ENCODE data around the gene GNAI3.

GNAI3 gene

DNA sequence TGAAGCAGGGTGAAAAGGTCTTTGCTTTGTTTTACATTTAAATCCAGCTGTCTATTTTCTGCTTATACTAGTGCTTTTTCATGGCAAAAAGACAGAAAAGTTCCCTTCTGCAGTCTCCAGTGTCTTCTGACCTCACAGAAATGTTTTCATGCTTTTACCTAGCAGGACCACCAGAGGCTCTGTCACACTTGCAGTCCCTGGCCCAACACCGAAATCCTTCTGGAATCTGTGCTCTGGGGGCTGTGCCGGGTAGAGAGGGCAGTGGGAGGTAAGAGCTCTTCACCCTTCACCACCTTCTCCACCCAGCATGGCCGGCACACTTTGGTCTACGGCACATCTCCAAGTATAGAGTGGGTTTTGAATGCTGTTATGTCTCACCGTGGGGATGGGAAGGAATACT lies 50.2 kb downstream of the GNAI3 start:
- no peak for DNase-seq

DNA sequence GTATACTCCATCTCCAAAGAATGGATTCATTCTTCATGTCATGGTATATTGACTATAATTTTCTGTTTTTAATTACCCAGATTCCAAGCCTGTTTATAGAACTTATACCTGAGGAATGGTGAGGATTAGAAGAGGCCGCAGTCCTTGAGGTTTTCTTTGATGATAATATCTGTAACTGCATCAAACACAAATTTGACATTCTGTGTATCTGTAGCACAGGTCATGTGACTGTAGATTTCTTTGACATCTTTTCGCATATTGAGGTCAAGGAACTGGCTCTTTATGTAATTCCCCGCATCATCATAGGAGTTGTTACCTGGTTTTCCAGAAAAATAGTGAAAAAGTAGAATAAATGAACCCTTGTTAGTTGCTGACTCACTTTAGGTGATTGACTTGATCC lies 54.8 kb downstream of the GNAI3 start:
- no peak for DNase-seq

DNA sequence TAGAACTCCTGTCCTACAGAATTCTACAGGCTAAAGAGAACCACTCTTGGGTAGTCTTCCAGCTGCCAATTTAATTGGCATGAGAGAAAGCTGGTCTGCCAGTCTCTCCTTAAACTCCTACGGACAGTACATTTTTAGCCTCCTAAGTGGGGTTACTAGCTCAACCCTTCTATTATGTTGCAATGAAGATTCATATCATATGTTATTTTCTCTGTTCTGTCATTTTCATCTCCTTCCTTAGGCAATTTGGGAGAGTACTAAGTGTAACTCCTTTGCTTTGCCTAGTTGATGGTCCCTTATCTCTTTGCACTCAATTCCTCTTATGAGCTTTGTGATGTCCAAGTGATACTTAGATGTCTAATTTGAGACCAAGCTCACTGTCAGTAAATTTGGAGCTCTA lies 57.0 kb downstream of the GNAI3 start:
- DNase-seq: no peak

DNA sequence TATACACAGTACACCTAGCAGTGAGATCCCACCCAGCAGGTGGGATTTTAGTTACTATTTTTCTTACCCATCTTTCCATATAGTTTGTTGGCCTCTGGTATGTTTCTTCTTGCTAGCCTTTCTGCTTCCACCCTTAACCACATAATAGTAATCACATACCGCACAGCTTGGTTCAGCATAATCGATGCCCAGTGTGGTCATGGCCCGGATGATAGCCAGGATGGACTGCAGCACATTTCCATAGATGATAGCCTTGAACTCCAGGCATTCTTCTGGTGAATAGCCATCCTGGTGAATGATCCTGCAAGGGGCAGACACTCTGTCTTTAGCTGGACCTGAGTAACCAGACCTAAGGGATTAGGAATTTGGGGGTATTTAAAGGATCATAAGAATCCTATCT lies 61.5 kb downstream of the GNAI3 start:
- no peak for DNase-seq

DNA sequence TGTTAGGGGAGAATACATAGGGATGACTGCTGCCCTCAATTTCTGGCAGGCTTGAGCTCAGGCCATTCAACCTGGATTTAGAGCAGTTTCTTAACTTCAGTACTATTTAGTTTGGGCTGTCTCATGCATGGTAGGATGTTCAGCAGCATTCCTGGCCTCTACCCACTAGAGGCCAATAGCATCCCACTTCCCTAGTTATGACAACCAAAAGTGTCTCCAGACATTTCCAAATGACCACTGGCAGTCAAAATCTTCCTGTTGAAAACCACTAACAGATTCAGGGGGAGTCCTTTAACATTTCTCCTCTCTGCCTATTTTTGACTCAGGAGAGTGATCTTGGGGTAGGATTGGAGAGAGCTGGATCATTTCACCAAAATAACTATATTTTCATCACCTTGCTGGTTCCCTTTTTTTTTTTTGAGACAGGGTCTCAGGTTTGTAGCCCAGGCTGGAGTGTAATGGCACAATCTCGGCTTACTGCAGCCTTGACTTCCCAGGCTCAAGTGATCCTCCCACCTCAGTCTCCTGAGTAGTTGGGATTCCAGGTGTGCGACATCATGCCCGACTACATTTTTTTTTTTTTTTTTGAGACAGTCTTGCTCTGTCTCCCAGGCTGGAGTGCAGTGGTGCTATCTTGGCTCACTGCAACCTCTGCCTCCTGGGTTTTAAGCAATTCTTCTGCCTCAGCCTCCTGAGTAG lies 62.3 kb downstream of the GNAI3 start:
- DNase-seq: no peak

DNA sequence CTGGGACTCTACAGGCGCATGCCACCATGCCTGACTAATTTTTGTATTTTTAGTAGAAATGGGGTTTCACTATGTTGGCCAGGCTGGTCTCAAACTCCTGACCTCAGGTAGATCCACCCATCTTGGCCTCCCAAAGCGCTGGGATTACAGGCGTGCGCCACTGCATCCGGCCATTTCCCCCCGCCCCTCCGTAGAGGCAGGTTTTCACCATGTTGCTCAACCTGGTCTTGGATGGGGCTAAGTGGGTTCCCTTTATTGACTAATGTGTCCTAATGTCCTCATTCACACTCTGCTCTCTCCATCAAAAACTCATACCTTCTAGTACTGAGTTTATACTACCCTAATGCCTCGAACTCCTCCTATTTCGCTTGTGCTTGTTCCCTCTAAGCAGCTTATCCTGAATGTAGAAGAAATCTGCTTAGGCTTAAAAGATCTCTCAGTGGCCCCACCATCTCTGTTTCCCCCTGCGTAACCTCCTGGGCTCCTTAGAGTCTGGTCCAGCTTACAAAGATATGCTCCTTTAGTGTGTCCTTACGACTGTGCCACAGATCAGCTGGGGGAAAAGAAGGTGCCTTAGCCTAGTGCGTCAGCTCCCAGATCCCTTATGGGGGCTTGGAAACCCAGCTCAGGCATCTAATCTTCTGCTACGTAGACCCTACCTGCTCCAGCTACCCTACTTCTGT lies 63.0 kb downstream of the GNAI3 start:
- DNase-seq: no peak

DNA sequence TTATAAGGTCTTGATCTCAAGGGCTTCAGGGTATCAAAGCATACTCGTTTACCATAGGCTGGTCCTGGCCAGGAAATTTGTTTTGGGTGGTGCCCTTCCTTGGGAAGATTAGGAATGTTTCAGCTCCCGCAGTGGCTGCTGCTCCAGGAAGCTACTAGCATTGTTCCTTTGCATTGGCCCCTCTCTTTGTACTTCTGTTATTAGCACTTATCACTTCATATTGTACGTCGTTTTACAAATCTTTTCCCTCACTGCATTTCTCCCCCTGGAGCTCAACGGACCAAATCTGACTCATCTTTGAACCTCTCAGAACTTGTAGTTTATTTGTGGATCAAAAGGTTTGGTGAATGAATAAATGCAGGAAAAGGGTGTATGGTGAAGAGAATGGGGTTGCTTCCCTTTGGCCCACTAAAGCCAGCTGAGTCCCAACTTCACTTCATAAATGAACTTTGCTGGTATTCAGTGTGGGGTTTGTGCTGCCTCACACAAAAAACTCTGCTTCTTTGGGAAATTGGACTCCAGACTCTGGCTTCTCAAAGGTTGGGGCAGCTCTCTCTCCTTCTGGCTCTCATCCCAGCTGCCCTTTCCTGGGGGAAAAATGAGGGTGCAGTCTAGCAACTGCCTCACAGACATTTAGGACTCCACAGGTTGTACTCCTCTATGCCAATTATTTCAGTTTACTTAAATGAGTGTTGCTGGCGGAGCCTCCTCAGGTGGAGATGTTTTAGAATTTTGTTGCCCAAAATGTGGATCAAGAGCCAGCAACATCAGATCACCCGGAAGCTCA lies 65.1 kb downstream of the GNAI3 start:
- DNase-seq: no peak

DNA sequence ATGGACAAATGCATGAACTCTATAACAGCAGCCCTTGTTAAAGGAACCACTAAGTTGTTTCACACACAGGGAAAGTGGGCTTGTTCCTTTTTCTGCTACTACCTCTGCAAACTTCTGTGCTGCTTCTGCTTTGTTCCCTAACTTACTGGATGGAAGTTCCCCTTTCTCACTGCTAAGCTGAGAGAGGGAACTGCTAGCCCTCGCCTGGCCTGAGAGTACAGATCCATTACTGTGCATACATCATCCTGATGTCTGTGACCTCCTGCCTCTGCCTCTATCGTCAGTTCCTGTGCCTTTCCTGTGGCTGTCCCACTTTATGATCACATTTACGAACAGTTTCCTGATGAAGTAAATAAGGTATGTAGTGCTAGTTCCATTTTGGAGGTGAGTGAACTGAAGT lies 67.5 kb downstream of the GNAI3 start:
- no peak for DNase-seq

DNA sequence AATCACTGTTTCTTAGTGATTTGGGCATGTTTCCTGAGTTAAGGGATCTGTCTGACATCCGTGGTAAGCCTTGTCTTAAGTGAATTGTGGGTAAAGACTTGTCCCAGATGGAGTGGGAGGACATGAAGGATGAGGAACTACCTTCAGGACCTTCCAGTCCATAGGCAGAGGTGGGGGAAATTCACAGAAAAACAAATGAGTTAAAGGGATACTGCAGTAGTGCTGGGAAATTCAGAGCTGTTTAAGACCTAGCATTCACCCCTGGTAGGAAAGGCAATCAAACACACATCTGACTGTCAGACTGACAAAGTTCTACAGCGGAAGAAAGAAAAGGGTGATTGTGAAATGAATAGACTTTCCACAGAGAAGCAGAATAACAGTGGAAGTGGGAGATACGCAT lies 68.0 kb downstream of the GNAI3 start:
- DNase-seq: no peak

DNA sequence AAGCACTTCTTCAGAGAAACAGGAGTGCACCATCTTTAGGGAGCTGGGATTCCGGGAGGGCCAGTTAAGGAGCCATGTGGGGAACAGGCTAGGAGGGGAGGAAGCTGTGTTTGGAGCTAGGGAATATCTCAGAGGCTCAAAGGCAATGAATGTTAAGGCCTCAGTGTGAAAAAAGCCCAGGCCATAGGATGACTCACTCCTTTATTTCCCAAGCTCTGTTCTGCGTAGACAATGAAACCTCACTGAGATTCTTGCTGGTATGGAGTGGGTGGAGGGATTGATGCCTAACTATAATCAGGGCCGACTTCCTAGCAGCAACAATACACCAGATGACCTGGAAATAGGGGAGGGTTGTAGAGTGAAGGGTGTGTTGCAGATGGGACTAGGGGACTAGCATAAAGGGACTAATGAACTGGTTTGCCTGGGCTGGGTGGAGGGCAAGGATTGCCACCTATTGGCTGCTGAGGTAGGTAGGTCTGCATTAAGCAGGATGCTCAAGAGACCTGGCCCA lies 68.9 kb downstream of the GNAI3 start:
- no peak for DNase-seq

DNA sequence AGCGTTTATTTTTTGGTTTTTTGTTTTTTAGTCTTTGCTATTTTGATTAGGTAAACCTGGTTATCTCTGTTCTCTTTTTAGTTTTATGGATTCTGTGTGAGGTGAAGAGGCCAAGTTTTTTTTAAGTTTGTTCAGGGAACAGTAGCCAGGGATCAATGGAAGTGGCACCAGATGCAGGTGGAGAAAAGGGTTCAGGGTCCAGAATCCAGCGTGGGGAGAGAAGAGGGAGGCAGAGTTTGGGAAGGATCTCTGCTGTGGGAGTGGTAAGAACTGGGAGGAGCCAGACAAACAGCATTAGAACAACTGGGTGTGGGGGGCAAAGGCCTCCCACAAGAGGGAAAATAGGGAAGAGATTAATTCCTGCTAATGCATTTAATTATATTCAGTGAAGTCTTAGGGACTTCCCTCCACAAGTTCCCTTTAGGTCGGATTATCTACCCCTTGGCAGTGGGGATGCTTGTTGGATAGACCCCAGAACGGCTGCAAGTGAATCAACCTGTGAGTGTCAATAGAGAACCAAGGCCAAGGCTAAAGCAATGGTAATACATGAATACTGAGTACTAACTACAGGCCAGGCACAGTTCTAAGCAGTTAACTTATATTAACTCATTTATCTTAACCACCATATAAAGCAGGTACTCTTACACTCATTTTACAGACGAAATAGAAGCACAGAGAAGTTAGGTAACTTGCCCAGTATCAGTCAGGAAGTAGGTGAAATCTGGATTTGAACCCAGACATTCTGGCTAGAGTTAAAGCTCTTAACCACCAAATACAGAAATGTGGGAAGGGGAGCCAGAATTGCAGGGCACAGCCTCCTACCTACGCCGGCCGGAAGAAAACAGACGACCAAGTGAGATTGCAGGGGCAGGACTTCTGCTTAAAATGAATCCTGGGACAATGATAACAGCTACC lies 70.5 kb downstream of the GNAI3 start:
- DNase-seq: no peak

DNA sequence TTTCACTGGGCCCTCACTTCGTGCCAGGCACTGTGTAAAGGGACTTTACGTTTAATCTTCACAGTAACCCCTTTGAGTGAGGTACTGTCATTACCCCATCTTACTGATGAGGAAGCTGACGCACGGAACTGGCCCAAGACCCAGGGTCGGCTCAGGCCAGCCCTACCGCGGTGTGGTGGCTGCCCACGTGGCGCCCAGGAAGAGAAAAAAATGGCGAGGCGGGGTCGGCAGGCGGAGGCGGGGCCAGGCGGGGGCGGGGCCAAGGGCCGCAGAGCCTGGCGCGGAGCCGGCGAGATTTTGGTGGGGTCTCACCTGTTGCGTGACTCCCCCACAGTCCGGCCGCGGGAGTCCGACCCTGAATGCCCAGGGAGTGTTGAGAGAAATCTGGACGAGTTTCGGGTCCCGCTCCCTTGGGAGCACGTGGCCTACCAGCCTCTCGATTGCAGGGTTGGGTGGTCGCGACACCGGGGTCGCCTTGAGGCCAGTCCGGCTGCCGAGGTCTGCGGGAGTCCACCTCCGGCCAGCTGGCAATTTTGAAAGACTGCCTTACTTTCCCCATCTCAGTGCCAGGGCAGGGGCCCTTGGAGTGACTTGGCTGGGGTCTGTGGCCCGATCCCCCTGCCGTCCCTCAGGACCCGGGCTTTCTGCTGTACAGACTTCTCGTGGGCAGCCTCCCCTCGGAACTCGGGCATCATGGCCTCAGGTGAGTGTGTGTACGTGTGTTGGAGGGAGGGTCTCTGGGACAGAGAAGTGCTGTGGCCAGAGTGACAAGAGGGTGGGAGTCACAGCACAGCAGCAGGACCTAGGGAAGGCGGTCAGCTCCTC lies 71.4 kb downstream of the GNAI3 start, which contains the start of the genes AMPD2 and GNAT2:
AMPD2 (plus strand) TSS at position 262 of the 825 bp plus-strand sequence. CDS start 1,339 bp downstream, outside the sequence.
GNAT2 (minus strand) TSS at position 41 of the 825 bp plus-strand sequence. CDS start 6,746 bp downstream, outside the sequence.
- peak; percentile 50 for DNase-seq

DNA sequence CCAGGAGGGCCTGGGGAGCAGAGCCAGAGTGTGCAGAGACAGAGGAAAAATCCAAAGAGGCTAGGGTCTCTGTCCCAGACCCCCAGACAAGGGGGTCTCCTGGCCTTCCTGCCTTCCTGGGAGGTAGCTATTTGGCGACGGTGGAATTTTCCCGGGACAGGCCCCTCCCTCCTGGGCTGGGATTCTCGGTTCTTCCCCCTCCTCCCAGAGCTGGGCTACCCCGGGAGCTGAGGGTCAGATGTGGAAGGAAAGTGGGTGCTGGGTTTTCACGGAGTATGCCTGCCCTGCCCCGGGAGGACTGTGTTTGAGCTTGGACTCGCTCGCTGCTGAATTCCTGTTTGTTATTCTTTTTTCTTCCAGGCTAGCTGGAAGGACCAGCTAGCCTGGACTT lies 72.0 kb downstream of the GNAI3 start:
- DNase-seq: peak; percentile 25

DNA sequence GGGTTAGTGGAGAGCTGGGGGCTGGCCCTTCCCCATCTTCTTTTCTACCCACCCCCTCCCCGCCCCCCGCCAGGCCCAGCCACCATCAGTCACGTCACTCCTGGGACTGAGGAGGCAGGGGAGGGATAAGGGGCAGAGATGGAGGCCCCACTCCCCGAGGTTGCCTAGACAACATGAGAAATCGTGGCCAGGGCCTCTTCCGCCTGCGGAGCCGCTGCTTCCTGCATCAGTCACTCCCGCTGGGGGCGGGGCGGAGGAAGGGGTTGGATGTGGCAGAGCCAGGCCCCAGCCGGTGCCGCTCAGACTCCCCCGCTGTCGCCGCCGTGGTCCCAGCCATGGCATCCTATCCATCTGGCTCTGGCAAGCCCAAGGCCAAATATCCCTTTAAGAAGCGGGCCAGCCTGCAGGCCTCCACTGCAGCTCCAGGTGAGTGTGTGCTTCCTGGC lies 72.4 kb downstream of the GNAI3 start:
- peak; percentile 91 for DNase-seq

DNA sequence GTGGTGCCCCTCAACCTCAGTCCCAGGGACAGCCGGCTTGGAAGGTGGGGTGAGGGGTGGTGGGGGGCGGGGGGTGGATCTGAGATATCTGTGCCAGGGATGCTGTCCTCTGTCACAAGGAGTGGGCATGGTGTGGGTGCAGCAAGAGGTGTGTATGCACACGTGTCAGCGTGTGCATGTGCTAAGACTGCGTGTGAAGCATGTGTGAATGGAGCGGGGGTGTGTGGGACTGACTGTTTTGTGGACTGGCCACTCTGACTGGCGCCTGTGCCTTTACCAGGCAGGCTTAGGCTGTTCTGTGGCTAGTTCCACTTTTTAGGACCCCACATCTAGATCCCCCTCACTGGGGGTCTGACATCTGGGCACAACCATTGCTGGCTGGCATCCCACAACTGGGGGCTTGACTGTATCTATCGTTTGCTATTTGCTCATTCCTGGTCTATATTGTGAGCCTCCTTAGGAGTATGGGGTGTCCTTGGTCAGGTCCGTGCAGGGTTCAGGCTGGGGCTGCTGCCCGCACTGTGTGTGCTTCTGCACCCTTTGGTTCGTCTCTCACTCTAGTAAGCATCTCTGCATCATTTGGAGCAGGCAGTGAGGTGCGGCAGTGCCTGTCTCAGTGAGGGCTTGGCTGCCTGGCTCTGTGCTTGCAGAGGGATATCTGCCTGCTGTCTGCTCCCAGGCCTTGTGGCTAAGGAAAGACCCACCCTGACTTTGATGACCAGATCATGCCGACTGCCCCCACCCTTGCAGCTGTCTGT lies 73.1 kb downstream of the GNAI3 start:
- no peak for DNase-seq

DNA sequence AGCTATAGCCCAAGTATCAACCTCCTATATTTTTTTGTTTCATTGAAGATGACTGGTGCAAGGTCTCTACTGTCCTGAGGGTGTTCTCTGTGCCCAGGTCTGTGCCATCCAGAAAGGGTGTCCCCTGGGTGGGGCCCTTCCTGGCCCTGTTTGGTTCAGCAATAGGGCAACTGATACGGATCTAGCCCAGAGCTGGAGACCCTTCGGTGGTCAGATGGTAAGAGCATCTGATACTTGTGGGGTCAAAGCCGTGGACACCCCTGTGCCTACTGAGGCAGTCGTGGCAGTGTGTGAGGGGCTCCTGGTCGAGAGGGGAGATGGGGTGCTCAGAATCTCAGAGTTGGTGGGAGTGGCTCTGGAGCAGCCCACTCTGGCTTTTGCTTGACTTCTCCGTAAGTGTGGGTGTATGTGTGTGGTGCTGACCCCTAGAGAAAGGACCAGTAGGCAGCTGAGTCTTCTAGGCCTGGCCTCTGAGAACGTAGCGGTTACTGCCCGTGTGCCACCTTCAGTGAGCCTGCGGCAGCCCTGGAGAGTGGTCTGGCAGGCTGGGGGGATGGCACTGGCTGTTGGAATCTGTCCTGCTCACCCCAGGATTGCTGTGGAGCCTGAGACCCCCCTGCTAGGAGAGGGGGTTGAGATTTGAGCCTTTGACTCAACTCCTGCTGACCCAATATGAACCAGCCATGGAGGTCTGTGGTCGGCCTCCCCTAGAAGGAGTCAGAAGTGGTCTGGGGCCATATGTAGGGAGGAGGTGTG lies 73.9 kb downstream of the GNAI3 start:
- no peak for DNase-seq

DNA sequence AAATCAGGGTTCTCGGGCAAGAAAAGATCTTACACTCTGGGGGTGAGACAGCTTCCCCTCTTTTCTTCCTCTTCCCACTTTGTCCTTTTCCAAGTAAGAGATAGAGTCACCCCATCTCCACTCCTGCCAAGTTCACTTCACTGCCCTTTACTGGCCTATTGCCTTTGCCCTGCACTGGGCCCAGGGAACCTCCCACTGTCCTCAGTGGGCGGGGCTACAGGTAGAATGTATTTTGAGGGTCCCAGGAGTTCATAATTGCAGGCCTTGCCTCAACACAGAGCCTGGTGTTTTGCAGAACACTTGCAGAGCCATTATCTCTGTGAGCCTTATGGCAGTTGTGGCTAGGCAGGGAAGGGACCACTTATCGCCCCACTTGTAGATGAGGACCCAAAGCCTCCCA lies 74.5 kb downstream of the GNAI3 start:
- DNase-seq: no peak

DNA sequence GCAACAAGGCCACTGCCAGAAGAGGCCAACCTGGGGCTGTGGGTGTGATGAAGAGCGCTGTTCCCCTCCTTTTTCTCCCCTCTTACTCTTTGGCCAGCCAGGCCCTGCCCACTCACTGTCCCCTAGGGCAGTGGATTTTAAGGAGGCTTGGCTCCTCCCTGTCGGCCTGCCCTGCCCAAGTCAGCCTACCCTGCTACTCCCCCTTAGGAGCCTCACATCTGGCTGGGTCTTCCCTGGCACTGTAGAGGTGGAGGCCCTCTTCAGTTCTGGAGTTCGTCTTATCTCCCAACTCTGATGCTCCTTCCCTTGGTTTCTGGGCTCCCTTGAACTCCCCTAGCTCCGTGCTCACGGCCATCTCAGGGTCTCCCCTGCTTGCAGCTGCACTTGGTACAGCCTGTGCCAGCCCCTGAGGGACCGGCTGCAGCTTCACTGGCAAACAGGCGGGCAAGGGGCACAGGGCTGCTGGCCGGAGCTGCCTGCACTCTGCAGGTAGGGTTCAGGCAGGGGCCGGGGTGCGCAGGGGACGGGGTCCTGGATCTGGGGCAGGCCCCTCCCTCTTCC lies 75.3 kb downstream of the GNAI3 start:
- DNase-seq: no peak

DNA sequence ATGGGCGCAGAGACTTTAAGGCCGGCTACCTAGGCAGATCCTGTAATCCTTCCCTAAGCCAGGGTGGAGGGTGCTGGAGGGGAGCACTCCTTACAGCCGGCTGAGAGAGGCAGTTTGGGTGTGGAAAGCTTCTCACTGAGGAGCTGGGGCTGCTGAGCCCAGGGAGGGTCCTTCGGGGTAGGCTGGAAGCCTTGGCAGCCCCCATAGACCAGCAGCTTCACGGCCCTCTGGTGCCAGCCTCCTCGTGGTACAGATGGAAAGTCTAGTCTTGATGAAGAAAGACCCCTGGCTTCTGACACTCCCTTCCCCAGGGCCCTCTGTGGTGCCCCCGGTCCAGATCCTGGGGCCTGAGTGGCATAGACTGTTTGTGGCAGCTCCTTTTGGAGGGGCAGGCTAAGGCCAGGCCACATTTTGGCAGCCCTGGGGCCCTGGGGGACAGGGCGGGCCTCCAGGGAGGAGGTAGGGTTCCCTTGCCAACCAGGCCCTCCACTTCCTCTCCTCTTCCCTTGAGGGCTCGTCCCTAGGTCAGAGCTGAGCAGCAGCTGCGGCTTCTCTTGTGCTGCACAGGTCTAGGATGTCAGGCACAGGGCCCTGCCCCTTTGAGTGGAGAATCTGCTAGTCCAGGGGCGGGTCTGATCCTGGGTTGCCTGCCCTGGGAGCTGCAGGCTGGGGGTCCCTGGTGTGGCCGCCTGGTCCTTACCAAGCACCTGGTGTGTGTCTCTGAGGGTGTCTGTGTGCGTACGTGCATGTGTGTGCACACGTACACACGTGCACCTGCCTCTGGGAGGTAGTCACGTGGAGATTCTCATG lies 76.0 kb downstream of the GNAI3 start:
- DNase-seq: no peak
